ENCODE results near the gene SSH2. TPM values are rescaled to one million over a fixed set of nuclear protein-coding genes. Genes with fewer than 3 reads are reported as not detected.

Gene SSH2
- total and polyA plus RNA-seq, 2 experiments from 2014 or later: 32.4 to 43.2 TPM

GRCh38 chr17:29761040-29761761, 168.8 kb downstream of the SSH2 start:
- Histone ChIP-seq H3K27ac (peak overlapping the region; percentile 76), H3K4me1 (ENCODE audit: low read depth) (peaks cover 10% of the 10 kb centered on the region), H3K9me3 (ENCODE audit: low read depth) (no peaks in the 10 kb centered on the region), H3K27me3 (no peaks in the 10 kb centered on the region), H3K36me3 (no peaks in the 10 kb centered on the region), H3K4me3 (peak overlapping the region; percentile 62)
- no peak for TF ChIP-seq CTCF (IDR thresholded peaks at IDR 0.05; ENCODE audit: low read depth, low read length)
- peak; percentile 79 to 94 for DNase-seq (ENCODE audit: low read depth in 1 of 2, low spot score in 1 of 2)

GRCh38 chr17:29760279-29761039, 169.6 kb downstream of the SSH2 start:
- no peak for TF ChIP-seq CTCF (IDR thresholded peaks at IDR 0.05; ENCODE audit: low read depth, low read length)
- Histone ChIP-seq H3K4me1 (ENCODE audit: low read depth) (peaks cover 10% of the 10 kb centered on the region), H3K27ac (peak overlapping the region; percentile 76), H3K4me3 (peak overlapping the region; percentile 62), H3K9me3 (ENCODE audit: low read depth) (no peaks in the 10 kb centered on the region), H3K27me3 (no peaks in the 10 kb centered on the region), H3K36me3 (no peaks in the 10 kb centered on the region)
- DNase-seq (ENCODE audit: low read depth in 1 of 2, low spot score in 1 of 2): peak; percentile 47 to 53

GRCh38 chr17:29758255-29758654, 171.8 kb downstream of the SSH2 start:
- Histone ChIP-seq H3K4me1 (ENCODE audit: low read depth) (peaks cover 10% of the 10 kb centered on the region), H3K4me3 (no peak overlapping the region), H3K36me3 (no peaks in the 10 kb centered on the region), H3K27ac (no peak overlapping the region), H3K27me3 (no peaks in the 10 kb centered on the region), H3K9me3 (ENCODE audit: low read depth) (no peaks in the 10 kb centered on the region)
- no peak for TF ChIP-seq CTCF (IDR thresholded peaks at IDR 0.05; ENCODE audit: low read depth, low read length)
- DNase-seq (ENCODE audit: low read depth in 1 of 2, low spot score in 1 of 2): no peak

GRCh38 chr17:29757788-29758187, 172.2 kb downstream of the SSH2 start:
- H3K4me1 ChIP-seq (ENCODE audit: low read depth): peaks cover 10% of the 10 kb centered on the region
- H3K36me3 ChIP-seq: no peaks in the 10 kb centered on the region
- TF ChIP-seq CTCF (IDR thresholded peaks at IDR 0.05; ENCODE audit: low read depth, low read length): no peak
- no peaks in the 10 kb centered on the region for H3K9me3 ChIP-seq (ENCODE audit: low read depth)
- H3K27ac ChIP-seq: no peak overlapping the region
- no peaks in the 10 kb centered on the region for H3K27me3 ChIP-seq
- no peak overlapping the region for H3K4me3 ChIP-seq
- DNase-seq (ENCODE audit: low read depth in 1 of 2, low spot score in 1 of 2): no peak

- H3K36me3 ChIP-seq: no peaks in the 10 kb centered on the region
- H3K27me3 ChIP-seq: no peaks in the 10 kb centered on the region
- H3K27ac ChIP-seq: no peak overlapping the region
- no peak for TF ChIP-seq CTCF (IDR thresholded peaks at IDR 0.05; ENCODE audit: low read depth, low read length)
- no peak overlapping the region for H3K4me3 ChIP-seq
- H3K4me1 ChIP-seq (ENCODE audit: low read depth): peaks cover 6% of the 10 kb centered on the region
- no peaks in the 10 kb centered on the region for H3K9me3 ChIP-seq (ENCODE audit: low read depth)
- no peak for DNase-seq (ENCODE audit: low read depth in 1 of 2, low spot score in 1 of 2)
These were observed 176.1 kb downstream of the SSH2 start for GRCh38 chr17:29753845-29754439.
